ENCODE data around the gene KRTAP17-1.

DNA sequence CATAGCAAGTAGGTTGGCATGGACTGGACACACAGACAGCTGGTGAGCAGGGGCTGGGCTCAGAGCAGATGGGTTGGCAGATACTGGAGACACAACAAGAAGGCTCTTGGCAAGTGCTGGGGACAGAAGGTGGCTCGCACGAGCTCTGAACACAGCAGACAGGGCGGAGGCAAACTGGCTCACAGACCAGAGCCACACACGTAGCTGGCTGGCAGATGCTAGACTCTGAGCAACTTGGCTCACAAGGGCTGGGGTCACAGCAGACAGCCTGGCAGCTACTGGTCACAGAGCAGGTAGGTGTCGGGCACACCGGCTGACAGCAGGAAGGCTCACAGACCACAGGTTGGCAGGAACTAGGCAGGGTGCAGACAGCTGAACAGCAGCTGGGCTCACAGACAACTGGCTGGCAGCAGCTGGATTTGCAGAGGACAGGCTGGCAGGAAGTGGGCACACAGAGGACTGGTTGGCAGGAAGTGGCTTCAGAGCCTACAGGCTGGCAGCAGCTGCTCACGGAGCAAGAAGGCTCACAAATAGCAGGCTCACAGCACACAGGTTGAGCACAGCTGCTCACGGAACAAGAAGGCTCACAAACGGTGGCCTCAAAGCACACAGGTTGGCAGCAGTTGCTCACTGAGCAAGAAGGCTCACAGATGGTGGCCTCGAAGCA, 7.1 kb downstream of the KRTAP17-1 start:
- TF ChIP-seq, protein P1, sequence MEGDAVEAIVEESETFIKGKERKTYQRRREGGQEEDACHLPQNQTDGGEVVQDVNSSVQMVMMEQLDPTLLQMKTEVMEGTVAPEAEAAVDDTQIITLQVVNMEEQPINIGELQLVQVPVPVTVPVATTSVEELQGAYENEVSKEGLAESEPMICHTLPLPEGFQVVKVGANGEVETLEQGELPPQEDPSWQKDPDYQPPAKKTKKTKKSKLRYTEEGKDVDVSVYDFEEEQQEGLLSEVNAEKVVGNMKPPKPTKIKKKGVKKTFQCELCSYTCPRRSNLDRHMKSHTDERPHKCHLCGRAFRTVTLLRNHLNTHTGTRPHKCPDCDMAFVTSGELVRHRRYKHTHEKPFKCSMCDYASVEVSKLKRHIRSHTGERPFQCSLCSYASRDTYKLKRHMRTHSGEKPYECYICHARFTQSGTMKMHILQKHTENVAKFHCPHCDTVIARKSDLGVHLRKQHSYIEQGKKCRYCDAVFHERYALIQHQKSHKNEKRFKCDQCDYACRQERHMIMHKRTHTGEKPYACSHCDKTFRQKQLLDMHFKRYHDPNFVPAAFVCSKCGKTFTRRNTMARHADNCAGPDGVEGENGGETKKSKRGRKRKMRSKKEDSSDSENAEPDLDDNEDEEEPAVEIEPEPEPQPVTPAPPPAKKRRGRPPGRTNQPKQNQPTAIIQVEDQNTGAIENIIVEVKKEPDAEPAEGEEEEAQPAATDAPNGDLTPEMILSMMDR (conservative IDR thresholded peaks at IDR 0.05 in 1 of 2, IDR thresholded peaks at IDR 0.05 in 1 of 2; ENCODE audit: extremely low read depth in 1 of 2, insufficient read depth in 1 of 2, low read depth in 1 of 2, low read length in 2 of 2): no peak
- no peak for TF ChIP-seq EZH2 (IDR thresholded peaks at IDR 0.05; ENCODE audit: borderline replicate concordance, low read length)

Measured in mammary epithelial cell (primary cell).